ENCODE data around the gene LPCAT1. TPM values are rescaled to one million over a fixed set of nuclear protein-coding genes. Genes with fewer than 3 reads are reported as not detected.

Gene LPCAT1
- total and polyA plus RNA-seq, 2 of the 4 experiments (the other 2 are of a cell fraction), result 17.7 to 33.6 TPM

GRCh38 chr5:1437226-1437829, 86.4 kb downstream of the LPCAT1 start:
- Histone ChIP-seq H4K91ac (ENCODE audit: insufficient read depth, low read depth, low read length) (no peak overlapping the region), H2BK120ac (ENCODE audit: low read depth, low read length) (no peak overlapping the region), H2BK15ac (ENCODE audit: low read depth, low read length) (no peak overlapping the region), H3K9me1 (ENCODE audit: insufficient read depth, low read length) (no peaks in the 10 kb centered on the region), H4K8ac (ENCODE audit: low read depth in 2 of 2, low read length in 2 of 2) (no peak overlapping the region), H3K18ac (ENCODE audit: low read depth, low read length) (no peak overlapping the region), H3K4ac (ENCODE audit: low read depth, low read length) (no peak overlapping the region), H3K56ac (ENCODE audit: extremely low read depth, insufficient read depth, low read length) (no peak overlapping the region), H3K23ac (ENCODE audit: low read depth, low read length) (no peak overlapping the region), H3K4me3 (ENCODE audit: insufficient read depth, low read depth, low read length) (no peak overlapping the region), H4K5ac (ENCODE audit: low read depth, low read length) (no peak overlapping the region), H3K9ac (ENCODE audit: low read depth, low read length) (no peak overlapping the region), H3K79me1 (ENCODE audit: low read depth in 1 of 2, low read length in 2 of 2) (no peaks in the 10 kb centered on the region), H3K4me1 (ENCODE audit: control insufficient read depth, insufficient read depth, low read length) (no peaks in the 10 kb centered on the region; the same call in 1 of the 2 replicates), H3K9me3 (ENCODE audit: control insufficient read depth, insufficient read depth, low read length) (peaks cover 12% of the 10 kb centered on the region), H4K20me1 (ENCODE audit: insufficient read depth, low read length) (no peaks in the 10 kb centered on the region), H2BK5ac (ENCODE audit: low read depth, low read length, poor library complexity, severe bottlenecking) (no peak overlapping the region), H2AK9ac (replicated peaks; ENCODE audit: low read depth, low read length, poor library complexity) (no peak overlapping the region), H3K36me3 (ENCODE audit: control insufficient read depth, insufficient read depth, low read length) (no peaks in the 10 kb centered on the region), H3K27ac (ENCODE audit: insufficient read depth, low read length) (no peak overlapping the region), H3K27me3 (ENCODE audit: control insufficient read depth, insufficient read depth, low read length) (peaks cover 8% of the 10 kb centered on the region), H2AFZ (replicated peaks; ENCODE audit: low read length, poor library complexity) (no peak overlapping the region), H3K4me2 (ENCODE audit: low read depth, low read length) (no peak overlapping the region), H2BK20ac (ENCODE audit: low read depth, low read length) (no peak overlapping the region), H2AK5ac (ENCODE audit: low read depth, low read length) (no peak overlapping the region), H3K14ac (replicated peaks; ENCODE audit: low read depth, low read length) (no peak overlapping the region)
- 25% methylated on average over 6 of the region's 11 CpGs; no CpG with 5 or more reads in 1 of the 2 experiments for WGBS, 2 experiments (ENCODE audit: extremely low coverage in 2 of 2, insufficient read length in 1 of 2)
- in situ Hi-C loops (cut with MboI; ENCODE audit: low sequenced_read_pairs) (no loop called here), intact Hi-C loops (cut with micrococcal nuclease) (no loop called here), dilution Hi-C loops (cut with HindIII; ENCODE audit: low sequenced_read_pairs, unreplicated experiment) (no loop called here)
- BruUV-seq (replicated peaks), result no TSS peak
- POLR2A ChIA-PET (ENCODE audit: unreplicated experiment), result interaction anchor here (0.7 kb wide), 1 partner anchor 1797 kb away, joined by 3 read pairs; no protein-coding TSS in a partner anchor
- TF ChIP-seq BHLHE40 (IDR thresholded peaks at IDR 0.05; ENCODE audit: low read depth, low read length), result peak; percentile 35; the same call in 1 of the 2 replicates
- TF ChIP-seq FOS (IDR thresholded peaks at IDR 0.05; ENCODE audit: low read depth, low read length), result no peak
- TF ChIP-seq RCOR1 (IDR thresholded peaks at IDR 0.05; ENCODE audit: insufficient replicate concordance, low read length), result no peak
- DNase-seq, result peak; percentile 26
- peak; percentile 90 for ATAC-seq (ENCODE audit: low read depth)
- CTCF ChIA-PET, result no interaction called here

Measured in IMR-90 (cell line).